H1 (cell line): ENCODE results near the gene EPB41L2. TPM values are rescaled to one million over a fixed set of nuclear protein-coding genes. Genes with fewer than 3 reads are reported as not detected.

ENCODE experiments used
- CHD7 ChIP-seq: fragments of 300-600 bp; sonication (generic); IDR thresholded peaks from 2 replicates; pipeline ENCODE4 v1.7.1; 2012; ENCODE audit warnings: low read length, moderate library complexity, mild to moderate bottlenecking, inconsistent platforms; ENCODE audit not compliant: insufficient replicate concordance
- JUN ChIP-seq: IDR thresholded peaks from 2 replicates; pipeline ENCODE4 v1.6.1; 2011; ENCODE audit warnings: low read depth, mild to moderate bottlenecking, improper control_type of control experiment, low read length
- JUND ChIP-seq: IDR thresholded peaks from 2 replicates; pipeline ENCODE4 v1.6.1; 2011; ENCODE audit warnings: mild to moderate bottlenecking, improper control_type of control experiment, low read length
- KDM1A ChIP-seq: fragments of 200-600, 300-600 bp; sonication (generic); IDR thresholded peaks from 2 replicates; pipeline ENCODE4 v1.7.1; 2016; ENCODE audit warnings: mild to moderate bottlenecking, low read length, borderline replicate concordance
- KDM4A ChIP-seq: IDR thresholded peaks from one replicate; pipeline ENCODE4 v1.7.1; 2012; ENCODE audit warnings: low read depth, mild to moderate bottlenecking, moderate library complexity, low read length, inconsistent platforms; ENCODE audit not compliant: severe bottlenecking
- TAF1 ChIP-seq: IDR thresholded peaks from 2 replicates; pipeline ENCODE4 v1.6.1; 2011; ENCODE audit warnings: mild to moderate bottlenecking, low read depth, low read length
- polyA plus RNA-seq, 7 experiments: library from polyadenylated mRNA; depleted of rRNA in 3 of 7; stranded (reverse) in 5 of 7; unstranded in 2 of 7; fragments of >200 nt in 5 of 7; fragments of 200-250 nt in 2 of 7; gene quantifications; 1 replicate in 5 of 7; 2 replicates in 1 of 7; 4 replicates in 1 of 7; pipeline versions ENCODE4 v1.2.1 to v1.2.3, GENCODE V29; 2011 to 2013; ENCODE audit warnings: missing spikeins in 2 of 7, mixed read lengths in 2 of 7
- total RNA-seq: library from RNA; stranded (reverse); fragmentation: NEBNext Ultra II Directional; extraction: Animal tissue kit (Norgen Biotek cat#: 25700); gene quantifications from 2 replicates; pipeline ENCODE4 v1.2.1, GENCODE V29; 2021

EPB41L2 gene
- total and polyA plus RNA-seq, 2 of the 8 experiments (the other 6 are each of a cell fraction or from before 2014, with no cell fraction given): 22.5 to 123 TPM

DNA sequence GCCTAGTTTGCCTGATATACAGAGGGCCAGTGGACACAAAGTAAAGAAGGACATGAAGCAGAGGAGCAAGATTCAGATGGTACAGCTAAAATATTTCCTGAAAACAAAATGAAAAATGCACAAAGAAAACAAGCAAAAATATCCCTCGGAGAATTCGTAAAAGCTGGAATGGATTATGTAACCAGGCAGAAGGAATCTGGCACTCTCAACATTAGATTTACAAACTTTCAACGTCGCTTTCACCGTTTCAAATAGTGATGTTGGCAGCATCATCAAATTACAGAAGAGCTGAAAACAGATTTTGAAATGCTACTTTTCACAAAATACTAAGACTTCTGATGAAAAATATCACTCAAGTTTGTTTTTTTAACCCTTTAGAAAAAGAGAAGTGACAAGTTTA is 224.1 kb downstream of the EPB41L2 start (continued):
- TF ChIP-seq CHD7 (no peak), TAF1 (no peak), KDM4A (no peak), KDM1A (no peak), JUN (no peak), JUND (no peak)
- TF ChIP-seq, all 59 proteins: peak for 0
